Colonic mucosa (tissue), 4 donors: ENCODE measurements around the gene RNF145. TPM values are rescaled to one million over a fixed set of nuclear protein-coding genes. Genes with fewer than 3 reads are reported as not detected.
A peak's percentile ranks its signal among the peaks of the same experiment; 100 is the strongest.

Experiments
- DNase-seq: peaks from one replicate; pipeline ENCODE4 v3.0.0-alpha.2; 2020
- H3K27ac ChIP-seq: fragments of 200-600 bp; one replicate; pipeline ENCODE4 v1.8.0; 2021
- H3K27me3 ChIP-seq: fragments of 200-600 bp; one replicate; pipeline ENCODE4 v1.8.0; 2021
- H3K36me3 ChIP-seq: fragments of 200-600 bp; one replicate; pipeline ENCODE4 v1.8.0; 2021
- H3K4me1 ChIP-seq: fragments of 200-600 bp; one replicate; pipeline ENCODE4 v1.8.0; 2021; ENCODE audit warnings: mild to moderate bottlenecking
- H3K4me3 ChIP-seq: fragments of 200-600 bp; one replicate; pipeline ENCODE4 v1.8.0; 2021
- H3K9ac ChIP-seq, 2 donors: one replicate each; pipeline ENCODE4 v1.7.0; 2013; ENCODE audit warnings: control low read depth in 2 of 2, low read depth in 2 of 2, low read length in 2 of 2
- H3K9me3 ChIP-seq: fragments of 200-600 bp; one replicate; pipeline ENCODE4 v1.8.0; 2021
- CTCF ChIP-seq: fragments of 200-600 bp; IDR thresholded peaks from one replicate; pipeline ENCODE4 v1.8.0; 2022; ENCODE audit warnings: antibody characterized with exemption, mild to moderate bottlenecking
- intact Hi-C: fragments of 100-400 bp; cut with DNase I; formaldehyde crosslinking; loops from one replicate; pipeline ENCODE4 v1.14.1; 2022
- total RNA-seq, 2 donors: library from RNA; stranded (reverse); fragmentation: NEBNext Ultra II Directional in 1 of 2; extraction: Animal tissue kit (Norgen Biotek cat#: 25700) in 1 of 2; gene quantifications; one replicate each; pipeline ENCODE4 v1.2.1, GENCODE V29; 2021
- donor health status: healthy.
- donor health status: DM: no; HTN: no; CAD: no.
- donor health status: DM: no; HTN: no; CAD: no.

The RNF145 gene
- total RNA-seq, 2 donors from 2014 or later: 58.8 to 92.3 TPM

GRCh38 chr5:159135896-159136531 is 73.3 kb downstream of the RNF145 start:
- Histone ChIP-seq H3K4me1 (no peaks in the 10 kb centered on the region), H3K36me3 (no peaks in the 10 kb centered on the region), H3K4me3 (no peak overlapping the region), H3K9me3 (no peaks in the 10 kb centered on the region), H3K27ac (no peak overlapping the region), H3K9ac (no peak overlapping the region), H3K27me3 (no peaks in the 10 kb centered on the region)
- intact Hi-C loops: no loop called here
- TF ChIP-seq CTCF: no peak
- DNase-seq: no peak

- no peak overlapping the region for H3K27ac ChIP-seq
- no peak overlapping the region for H3K4me3 ChIP-seq
- H3K36me3 ChIP-seq: no peaks in the 10 kb centered on the region
- intact Hi-C loops: no loop called here
- DNase-seq: no peak
- H3K9ac ChIP-seq: no peak overlapping the region
- H3K27me3 ChIP-seq: no peaks in the 10 kb centered on the region
- H3K4me1 ChIP-seq: no peaks in the 10 kb centered on the region
- TF ChIP-seq CTCF: peak; percentile 70
- no peaks in the 10 kb centered on the region for H3K9me3 ChIP-seq
Observed at GRCh38 chr5:159133041-159133741, 76.2 kb downstream of the RNF145 start.

- Histone ChIP-seq H3K9ac (no peak overlapping the region), H3K4me1 (no peaks in the 10 kb centered on the region), H3K36me3 (no peaks in the 10 kb centered on the region), H3K4me3 (no peak overlapping the region), H3K9me3 (no peaks in the 10 kb centered on the region), H3K27ac (no peak overlapping the region), H3K27me3 (no peaks in the 10 kb centered on the region)
- DNase-seq: no peak
- intact Hi-C loops: no loop called here
- no peak for TF ChIP-seq CTCF
Observed at GRCh38 chr5:159132429-159133040, 76.8 kb downstream of the RNF145 start.

- H3K9ac ChIP-seq: no peak overlapping the region
- no peak overlapping the region for H3K27ac ChIP-seq
- no peaks in the 10 kb centered on the region for H3K27me3 ChIP-seq
- no peaks in the 10 kb centered on the region for H3K36me3 ChIP-seq
- intact Hi-C loops: no loop called here
- no peak overlapping the region for H3K4me3 ChIP-seq
- TF ChIP-seq CTCF: no peak
- H3K4me1 ChIP-seq: no peaks in the 10 kb centered on the region
- no peak for DNase-seq
- no peaks in the 10 kb centered on the region for H3K9me3 ChIP-seq
Observed at GRCh38 chr5:159131951-159132350, 77.4 kb downstream of the RNF145 start.

GRCh38 chr5:159130871-159131270 is 78.5 kb downstream of the RNF145 start:
- Histone ChIP-seq H3K27me3 (no peaks in the 10 kb centered on the region), H3K4me3 (no peak overlapping the region), H3K36me3 (no peaks in the 10 kb centered on the region), H3K9me3 (no peaks in the 10 kb centered on the region), H3K27ac (no peak overlapping the region), H3K4me1 (no peaks in the 10 kb centered on the region), H3K9ac (no peak overlapping the region)
- TF ChIP-seq CTCF: no peak
- no peak for DNase-seq
- intact Hi-C loops: no loop called here
